Choroid plexus epithelial cell (primary cell): ENCODE results near the gene PHIP.

Source experiments
- DNase-seq: peaks from one replicate; pipeline ENCODE4 v3.0.0-alpha.2; 2010; ENCODE audit warnings: low read depth
- H3K4me3 ChIP-seq: 2 replicates; pipeline ENCODE4 v1.5.1; 2011; ENCODE audit warnings: low read depth, mild to moderate bottlenecking, control low read depth, low read length, moderate library complexity
- TF ChIP-seq, protein P1 (sequence below): conservative IDR thresholded peaks from 2 replicates; pipeline ENCODE4 v1.5.1; 2011; ENCODE audit warnings: low read depth, mild to moderate bottlenecking, control low read depth, inconsistent platforms, low read length, moderate library complexity

The PHIP gene

DNA sequence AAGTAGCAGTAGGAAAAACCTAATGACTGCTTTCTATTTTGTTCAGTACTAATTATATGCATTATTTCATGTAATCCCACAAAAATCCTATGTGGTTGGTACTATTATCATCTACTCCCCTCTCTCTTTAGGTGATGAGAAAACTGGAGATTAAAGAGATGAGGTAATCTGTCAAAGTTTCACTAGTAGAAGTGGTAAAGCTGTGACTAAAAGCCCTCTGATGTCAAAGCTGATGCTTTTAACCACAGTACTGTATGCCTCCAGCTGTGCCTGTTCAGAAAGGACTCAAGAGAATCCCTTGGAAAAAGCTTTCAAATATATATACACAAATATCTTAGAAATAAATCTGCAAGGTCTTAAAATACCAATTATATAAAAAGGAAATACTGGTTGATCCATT lies 38.0 kb downstream of the PHIP start:
- H3K4me3 ChIP-seq, result no peak overlapping the region
- peak; percentile 92 for DNase-seq
- TF ChIP-seq, protein P1, sequence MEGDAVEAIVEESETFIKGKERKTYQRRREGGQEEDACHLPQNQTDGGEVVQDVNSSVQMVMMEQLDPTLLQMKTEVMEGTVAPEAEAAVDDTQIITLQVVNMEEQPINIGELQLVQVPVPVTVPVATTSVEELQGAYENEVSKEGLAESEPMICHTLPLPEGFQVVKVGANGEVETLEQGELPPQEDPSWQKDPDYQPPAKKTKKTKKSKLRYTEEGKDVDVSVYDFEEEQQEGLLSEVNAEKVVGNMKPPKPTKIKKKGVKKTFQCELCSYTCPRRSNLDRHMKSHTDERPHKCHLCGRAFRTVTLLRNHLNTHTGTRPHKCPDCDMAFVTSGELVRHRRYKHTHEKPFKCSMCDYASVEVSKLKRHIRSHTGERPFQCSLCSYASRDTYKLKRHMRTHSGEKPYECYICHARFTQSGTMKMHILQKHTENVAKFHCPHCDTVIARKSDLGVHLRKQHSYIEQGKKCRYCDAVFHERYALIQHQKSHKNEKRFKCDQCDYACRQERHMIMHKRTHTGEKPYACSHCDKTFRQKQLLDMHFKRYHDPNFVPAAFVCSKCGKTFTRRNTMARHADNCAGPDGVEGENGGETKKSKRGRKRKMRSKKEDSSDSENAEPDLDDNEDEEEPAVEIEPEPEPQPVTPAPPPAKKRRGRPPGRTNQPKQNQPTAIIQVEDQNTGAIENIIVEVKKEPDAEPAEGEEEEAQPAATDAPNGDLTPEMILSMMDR, result no peak

DNA sequence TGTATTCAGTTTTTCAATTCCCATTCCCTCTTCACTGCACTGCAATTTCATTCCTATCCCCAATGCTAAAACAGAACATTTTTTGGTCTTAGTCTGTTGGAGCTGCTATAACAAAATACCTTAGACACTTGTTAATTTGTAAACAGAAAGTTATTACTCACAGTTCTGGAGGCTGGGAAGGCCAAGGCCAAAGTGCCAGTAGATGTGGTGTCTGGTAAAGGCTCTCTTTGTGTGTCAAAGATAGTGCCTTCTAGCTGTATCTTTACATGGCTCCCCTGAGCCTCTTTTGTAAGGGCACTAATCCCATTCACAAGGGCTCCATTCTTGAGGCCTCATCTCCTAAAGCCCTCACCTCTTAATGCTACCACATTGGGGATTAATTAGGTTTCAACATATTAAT lies 40.0 kb downstream of the PHIP start:
- no peak for DNase-seq

DNA sequence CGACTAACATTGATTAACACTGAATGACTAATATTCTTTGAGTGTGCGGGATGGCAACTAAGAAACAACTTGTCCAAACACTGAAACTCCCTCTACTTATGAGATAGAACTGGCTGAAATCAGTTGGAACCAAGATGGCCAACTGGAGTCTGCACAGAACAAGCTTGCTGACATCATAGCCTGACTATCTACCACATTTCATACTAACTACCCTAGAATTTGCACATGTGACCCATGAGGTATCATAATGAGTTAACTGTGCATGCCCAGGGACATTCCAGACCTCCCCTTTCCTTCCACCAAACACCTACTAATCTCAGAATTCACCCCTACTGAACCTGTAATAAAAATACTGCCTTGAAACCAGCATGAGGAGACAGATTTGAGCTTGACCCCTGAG lies 43.2 kb downstream of the PHIP start:
- TF ChIP-seq, protein P1, result no peak
- no peak overlapping the region for H3K4me3 ChIP-seq
- no peak for DNase-seq

More for the DNA sequence above, 40.0 kb downstream of the PHIP start:
- H3K4me3 ChIP-seq, result no peak overlapping the region
- TF ChIP-seq, protein P1, result no peak

DNA sequence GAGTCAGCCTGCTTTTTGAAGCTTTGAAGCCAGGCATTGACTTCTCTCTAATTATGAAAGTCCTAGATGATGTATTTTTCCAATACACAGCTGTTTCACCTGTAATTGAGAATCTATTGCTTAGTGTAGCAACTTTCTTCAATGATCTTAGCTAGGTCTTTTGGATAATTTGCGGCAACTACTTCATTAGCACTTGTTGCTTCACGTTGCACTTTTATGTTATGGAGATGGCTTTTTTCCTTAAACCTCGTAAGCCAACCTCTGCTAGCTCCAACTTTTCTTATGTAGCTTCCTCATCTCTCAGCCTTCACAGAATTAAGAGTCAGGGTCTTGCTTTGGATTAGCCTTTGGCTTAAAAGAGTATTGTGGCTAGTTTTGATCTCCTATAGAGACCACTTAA lies 44.8 kb downstream of the PHIP start:
- DNase-seq, result no peak
- no peak overlapping the region for H3K4me3 ChIP-seq
- TF ChIP-seq, protein P1, result no peak

DNA sequence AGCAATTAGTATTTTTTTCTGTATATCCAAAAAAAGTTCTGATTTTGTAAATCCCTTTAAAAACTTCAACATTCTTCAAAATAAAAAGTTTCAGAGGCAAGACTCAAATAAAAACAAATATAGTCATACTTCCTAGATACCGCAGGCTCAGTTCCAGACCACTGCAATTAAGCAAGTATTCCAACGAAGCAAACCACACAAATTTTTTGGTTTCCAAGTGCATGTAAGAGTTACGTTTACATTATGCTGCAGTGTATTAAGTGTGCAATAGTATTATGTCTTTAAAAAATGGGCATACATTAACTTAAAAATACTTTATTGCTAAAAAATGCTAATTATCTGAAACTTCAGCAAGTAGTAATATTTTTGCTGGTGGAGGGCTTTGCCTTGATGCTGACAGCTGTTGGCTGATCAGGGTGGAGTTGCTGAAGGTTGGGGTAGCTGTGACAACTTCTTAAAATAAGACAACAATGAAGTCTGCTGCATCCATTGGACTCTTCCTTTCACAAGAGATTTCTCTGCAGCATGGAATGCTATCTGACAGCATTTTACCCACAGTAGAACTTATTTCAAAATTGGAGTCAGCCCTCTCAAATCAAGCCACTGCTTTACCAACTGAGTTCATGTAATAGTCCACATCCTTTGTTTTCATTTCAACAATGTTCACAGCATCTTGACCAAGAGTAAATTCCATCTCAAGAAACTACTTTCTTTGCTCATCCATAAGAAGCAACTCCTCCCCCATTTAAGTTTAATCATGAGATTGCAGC lies 46.0 kb downstream of the PHIP start:
- TF ChIP-seq, protein P1, result no peak
- H3K4me3 ChIP-seq, result no peak overlapping the region
- peak; percentile 77 for DNase-seq

DNA sequence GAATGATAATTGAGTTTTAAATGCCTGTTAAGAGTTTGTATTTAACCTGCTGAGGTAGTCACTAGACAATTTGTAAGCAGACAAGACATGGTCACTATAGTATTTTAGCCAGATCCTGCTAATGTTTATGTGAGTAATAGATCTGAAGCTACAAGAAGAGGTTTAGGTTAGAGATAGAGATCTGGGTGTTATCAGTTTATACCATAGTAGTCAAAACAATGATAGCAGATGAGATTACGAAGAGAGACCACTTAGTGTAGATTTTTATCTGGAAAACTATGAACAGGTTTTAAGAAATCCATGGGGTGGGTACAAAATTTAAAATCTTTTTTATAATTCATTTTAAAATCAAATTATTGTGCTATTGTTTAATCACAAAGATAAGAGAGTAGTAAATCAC lies 47.5 kb downstream of the PHIP start:
- DNase-seq, result no peak
- H3K4me3 ChIP-seq, result no peak overlapping the region
- TF ChIP-seq, protein P1, result no peak

DNA sequence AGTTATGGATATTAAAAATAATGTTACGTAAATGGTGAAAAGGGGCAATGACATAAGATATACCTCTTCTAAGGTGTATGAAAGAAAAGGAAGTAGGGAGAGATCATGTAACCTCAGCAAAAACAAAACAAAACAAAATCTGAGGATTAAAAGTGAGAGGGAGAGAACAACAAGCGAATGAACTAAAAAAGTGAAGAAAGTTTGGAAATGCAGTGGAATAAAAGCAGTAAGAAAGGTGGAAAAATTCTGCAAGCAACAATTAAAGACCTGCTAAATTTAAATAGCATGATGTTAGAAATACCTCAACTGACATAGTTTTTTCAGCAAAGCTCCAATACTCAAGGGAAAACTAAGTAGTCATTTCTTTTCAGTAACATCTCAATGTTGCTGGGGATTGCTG lies 48.0 kb downstream of the PHIP start:
- no peak for DNase-seq
- H3K4me3 ChIP-seq, result no peak overlapping the region
- TF ChIP-seq, protein P1, result no peak
